GM12891 (cell line): ENCODE data around the gene FCHSD1.

ENCODE experiments used
- POLR2A ChIP-seq: IDR thresholded peaks from 2 replicates; pipeline ENCODE4 v1.6.1; 2011; ENCODE audit warnings: low read depth, low read length, control low read depth
- POLR2AphosphoS5 ChIP-seq: IDR thresholded peaks from 2 replicates; pipeline ENCODE4 v1.6.1; 2011; ENCODE audit warnings: low read depth, low read length, control low read depth
- TAF1 ChIP-seq: IDR thresholded peaks from 2 replicates; pipeline ENCODE4 v1.6.1; 2011; ENCODE audit warnings: low read depth, low read length, control low read depth

GRCh38 chr5:141635646-141636045 lies 15.6 kb downstream of the FCHSD1 start:
- TF ChIP-seq POLR2A (no peak), POLR2AphosphoS5 (no peak), TAF1 (no peak)
